Endothelial cell (in vitro differentiated cells): ENCODE data around the gene ATE1. TPM values are rescaled to one million over a fixed set of nuclear protein-coding genes. Genes with fewer than 3 reads are reported as not detected.

ENCODE experiments used
- DNase-seq: peaks from one replicate; pipeline ENCODE4 v3.0.0; 2021; ENCODE audit warnings: low spot score
- H3K27ac Mint-ChIP-seq: one replicate; pipeline ENCODE4 v1.8.0; 2021; ENCODE audit warnings: mixed read lengths, inconsistent platforms; ENCODE audit not compliant: unreplicated experiment
- H3K27me3 Mint-ChIP-seq: one replicate; pipeline ENCODE4 v1.8.0; 2021; ENCODE audit warnings: mild to moderate bottlenecking, moderate library complexity, mixed read lengths, inconsistent platforms; ENCODE audit not compliant: unreplicated experiment
- H3K36me3 Mint-ChIP-seq: one replicate; pipeline ENCODE4 v1.8.0; 2021; ENCODE audit warnings: mild to moderate bottlenecking, low read depth, mixed read lengths, inconsistent platforms; ENCODE audit not compliant: unreplicated experiment
- H3K4me1 Mint-ChIP-seq: one replicate; pipeline ENCODE4 v1.8.0; 2021; ENCODE audit warnings: mild to moderate bottlenecking, mixed read lengths, inconsistent platforms; ENCODE audit not compliant: unreplicated experiment
- H3K4me3 Mint-ChIP-seq: one replicate; pipeline ENCODE4 v1.8.0; 2021; ENCODE audit warnings: mild to moderate bottlenecking, mixed read lengths, inconsistent platforms; ENCODE audit not compliant: unreplicated experiment
- H3K9me3 Mint-ChIP-seq: one replicate; pipeline ENCODE4 v1.8.0; 2021; ENCODE audit warnings: mixed read lengths, inconsistent platforms; ENCODE audit not compliant: unreplicated experiment
- total RNA-seq: library from RNA; stranded (reverse); fragmentation: NEBNext Ultra II Directional; extraction: Animal tissue kit (Norgen Biotek cat#: 25700); gene quantifications from one replicate; pipeline ENCODE4 v1.2.1, GENCODE V29; 2021; ENCODE audit not compliant: unreplicated experiment
- TF ChIP-seq, protein P1 (sequence below): fragments of 200-600 bp; sonication (generic); IDR thresholded peaks from one replicate; pipeline ENCODE4 v1.5.0; 2021; ENCODE audit warnings: antibody characterized with exemption; ENCODE audit not compliant: unreplicated experiment

Gene ATE1
- total RNA-seq, 1 donor from 2014 or later: 36.0 TPM

DNA sequence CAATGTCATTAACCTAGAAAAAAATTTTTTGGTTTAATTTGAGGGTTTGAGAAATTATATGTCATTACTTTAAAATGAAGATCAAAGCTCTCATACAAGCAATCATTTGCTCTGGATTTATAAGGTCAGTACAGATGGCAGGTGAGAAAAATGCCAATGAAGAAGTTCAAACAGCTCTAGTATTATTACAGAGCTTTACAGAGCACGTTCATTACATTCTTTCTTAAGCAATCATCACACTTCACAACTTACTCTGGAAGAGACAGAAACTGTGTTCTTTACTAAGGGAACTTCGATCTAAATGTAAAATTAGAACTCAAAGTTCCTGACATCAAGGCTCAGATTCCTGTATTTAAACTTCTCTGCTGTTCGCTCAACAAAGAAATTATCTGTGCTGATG lies 153.4 kb downstream of the ATE1 start:
- TF ChIP-seq, protein P1, sequence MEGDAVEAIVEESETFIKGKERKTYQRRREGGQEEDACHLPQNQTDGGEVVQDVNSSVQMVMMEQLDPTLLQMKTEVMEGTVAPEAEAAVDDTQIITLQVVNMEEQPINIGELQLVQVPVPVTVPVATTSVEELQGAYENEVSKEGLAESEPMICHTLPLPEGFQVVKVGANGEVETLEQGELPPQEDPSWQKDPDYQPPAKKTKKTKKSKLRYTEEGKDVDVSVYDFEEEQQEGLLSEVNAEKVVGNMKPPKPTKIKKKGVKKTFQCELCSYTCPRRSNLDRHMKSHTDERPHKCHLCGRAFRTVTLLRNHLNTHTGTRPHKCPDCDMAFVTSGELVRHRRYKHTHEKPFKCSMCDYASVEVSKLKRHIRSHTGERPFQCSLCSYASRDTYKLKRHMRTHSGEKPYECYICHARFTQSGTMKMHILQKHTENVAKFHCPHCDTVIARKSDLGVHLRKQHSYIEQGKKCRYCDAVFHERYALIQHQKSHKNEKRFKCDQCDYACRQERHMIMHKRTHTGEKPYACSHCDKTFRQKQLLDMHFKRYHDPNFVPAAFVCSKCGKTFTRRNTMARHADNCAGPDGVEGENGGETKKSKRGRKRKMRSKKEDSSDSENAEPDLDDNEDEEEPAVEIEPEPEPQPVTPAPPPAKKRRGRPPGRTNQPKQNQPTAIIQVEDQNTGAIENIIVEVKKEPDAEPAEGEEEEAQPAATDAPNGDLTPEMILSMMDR: no peak

DNA sequence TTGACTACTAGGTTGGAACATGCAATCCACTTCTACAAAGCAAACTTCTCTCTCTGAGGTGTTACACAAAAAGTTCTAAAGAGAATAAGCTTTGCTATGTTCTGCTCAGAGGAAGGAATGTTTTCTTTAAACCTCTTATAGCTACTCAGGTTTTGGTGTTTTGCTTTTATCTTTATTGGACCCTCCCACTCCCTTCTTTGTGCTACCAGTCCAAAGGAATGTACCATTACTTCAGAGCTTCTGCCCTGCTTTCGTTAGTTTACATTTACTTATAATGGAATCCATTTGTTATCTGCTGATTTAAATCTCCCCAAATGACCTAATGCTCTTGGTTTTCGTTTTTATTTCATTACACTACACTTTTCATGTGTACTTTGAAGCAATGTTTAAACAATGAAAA lies 154.9 kb downstream of the ATE1 start:
- no peak overlapping the region for H3K4me3 Mint-ChIP-seq
- no peaks in the 10 kb centered on the region for H3K27me3 Mint-ChIP-seq
- no peaks in the 10 kb centered on the region for H3K9me3 Mint-ChIP-seq
- H3K36me3 Mint-ChIP-seq: no peaks in the 10 kb centered on the region
- H3K4me1 Mint-ChIP-seq: no peaks in the 10 kb centered on the region
- DNase-seq: no peak
- TF ChIP-seq, protein P1: no peak
- H3K27ac Mint-ChIP-seq: no peak overlapping the region

More for the DNA sequence above, 153.4 kb downstream of the ATE1 start:
- no peak for DNase-seq
- Mint-ChIP-seq H3K4me1 (no peaks in the 10 kb centered on the region), H3K4me3 (no peak overlapping the region), H3K27me3 (no peaks in the 10 kb centered on the region), H3K9me3 (no peaks in the 10 kb centered on the region), H3K36me3 (no peaks in the 10 kb centered on the region), H3K27ac (no peak overlapping the region)

DNA sequence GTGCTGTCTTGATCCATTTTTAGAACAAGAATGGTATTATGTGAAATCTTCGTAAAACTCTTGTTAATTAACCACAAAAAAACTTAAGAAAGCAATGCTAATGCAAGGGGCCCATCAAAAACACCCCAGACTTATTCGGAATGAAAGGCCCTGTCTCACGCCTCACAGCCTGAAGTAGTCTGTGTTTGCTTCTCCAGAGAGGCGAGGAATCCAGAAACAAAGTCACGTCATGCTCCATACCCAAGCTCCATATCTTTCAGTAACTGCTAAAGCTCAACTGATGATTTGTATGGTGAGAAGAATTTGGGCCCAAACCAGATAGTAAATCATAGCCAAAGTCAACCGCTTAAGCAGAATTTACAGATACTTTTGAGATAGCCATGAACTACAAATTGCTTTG lies 155.4 kb downstream of the ATE1 start:
- Mint-ChIP-seq H3K4me1 (no peaks in the 10 kb centered on the region), H3K4me3 (no peak overlapping the region), H3K9me3 (no peaks in the 10 kb centered on the region), H3K27me3 (no peaks in the 10 kb centered on the region), H3K27ac (no peak overlapping the region), H3K36me3 (no peaks in the 10 kb centered on the region)
- no peak for DNase-seq
- TF ChIP-seq, protein P1: no peak

DNA sequence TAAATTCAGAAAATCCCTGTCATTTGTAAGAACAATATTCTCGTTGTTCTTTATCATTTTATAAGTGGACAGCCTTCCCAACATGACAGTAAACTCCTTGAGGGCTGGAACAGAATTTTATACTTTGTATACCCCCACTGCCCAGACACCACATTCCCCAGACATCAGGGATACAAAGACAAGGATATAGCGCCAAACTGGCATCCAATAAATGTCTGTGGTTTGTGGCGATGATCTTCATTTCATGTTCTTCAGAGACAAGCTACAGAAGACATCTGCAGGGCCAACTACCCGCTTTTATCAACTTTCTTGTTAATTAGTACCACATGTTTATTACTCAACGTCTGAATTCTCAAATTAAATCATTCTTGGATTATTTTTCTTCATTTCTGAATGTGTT lies 155.9 kb downstream of the ATE1 start:
- H3K27ac Mint-ChIP-seq: no peak overlapping the region
- H3K36me3 Mint-ChIP-seq: no peaks in the 10 kb centered on the region
- H3K4me3 Mint-ChIP-seq: no peak overlapping the region
- H3K4me1 Mint-ChIP-seq: no peaks in the 10 kb centered on the region
- H3K27me3 Mint-ChIP-seq: no peaks in the 10 kb centered on the region
- TF ChIP-seq, protein P1: no peak
- DNase-seq: no peak
- H3K9me3 Mint-ChIP-seq: no peaks in the 10 kb centered on the region

DNA sequence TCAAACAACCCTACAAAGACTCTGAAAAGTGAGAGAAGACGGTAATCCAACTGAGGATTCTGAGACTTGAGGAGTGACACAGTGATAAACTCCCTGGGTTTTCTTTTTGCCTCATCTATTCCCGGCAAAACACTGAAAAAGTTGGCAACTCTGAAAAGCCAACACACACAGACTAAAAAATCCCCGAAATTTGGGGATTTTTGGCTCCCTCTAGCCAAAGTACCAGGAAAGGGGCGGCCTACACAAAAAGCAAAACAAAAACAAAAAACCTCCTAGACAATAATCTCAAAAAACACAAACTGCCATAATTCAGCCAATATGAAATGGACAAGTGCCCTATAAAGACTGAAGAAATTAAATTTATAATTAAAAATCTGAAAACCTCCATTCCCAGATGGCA lies 161.4 kb downstream of the ATE1 start:
- TF ChIP-seq, protein P1: no peak
- no peak for DNase-seq
- Mint-ChIP-seq H3K27me3 (peaks cover 1% of the 10 kb centered on the region), H3K27ac (no peak overlapping the region), H3K4me3 (no peak overlapping the region), H3K4me1 (peaks cover 7% of the 10 kb centered on the region), H3K36me3 (peaks cover 19% of the 10 kb centered on the region), H3K9me3 (peaks cover 6% of the 10 kb centered on the region)
